Measurements from ENCODE around the gene ARSG. TPM values are rescaled to one million over a fixed set of nuclear protein-coding genes. Genes with fewer than 3 reads are reported as not detected.

The ARSG gene
- total RNA-seq, 1 donor from 2014 or later: 7.4 TPM

GRCh38 chr17:68427575-68427974 lies 136.3 kb downstream of the ARSG start:
- no peak overlapping the region for H3K4me3 Mint-ChIP-seq (ENCODE audit: unreplicated experiment)
- no peak overlapping the region for H3K27ac Mint-ChIP-seq (ENCODE audit: unreplicated experiment)
- no peaks in the 10 kb centered on the region for H3K27me3 Mint-ChIP-seq (ENCODE audit: low read depth)
- peaks cover 56% of the 10 kb centered on the region for H3K36me3 Mint-ChIP-seq (ENCODE audit: low read depth)
- H3K4me1 Mint-ChIP-seq (ENCODE audit: low read depth): no peaks in the 10 kb centered on the region
- TF ChIP-seq, protein P1, sequence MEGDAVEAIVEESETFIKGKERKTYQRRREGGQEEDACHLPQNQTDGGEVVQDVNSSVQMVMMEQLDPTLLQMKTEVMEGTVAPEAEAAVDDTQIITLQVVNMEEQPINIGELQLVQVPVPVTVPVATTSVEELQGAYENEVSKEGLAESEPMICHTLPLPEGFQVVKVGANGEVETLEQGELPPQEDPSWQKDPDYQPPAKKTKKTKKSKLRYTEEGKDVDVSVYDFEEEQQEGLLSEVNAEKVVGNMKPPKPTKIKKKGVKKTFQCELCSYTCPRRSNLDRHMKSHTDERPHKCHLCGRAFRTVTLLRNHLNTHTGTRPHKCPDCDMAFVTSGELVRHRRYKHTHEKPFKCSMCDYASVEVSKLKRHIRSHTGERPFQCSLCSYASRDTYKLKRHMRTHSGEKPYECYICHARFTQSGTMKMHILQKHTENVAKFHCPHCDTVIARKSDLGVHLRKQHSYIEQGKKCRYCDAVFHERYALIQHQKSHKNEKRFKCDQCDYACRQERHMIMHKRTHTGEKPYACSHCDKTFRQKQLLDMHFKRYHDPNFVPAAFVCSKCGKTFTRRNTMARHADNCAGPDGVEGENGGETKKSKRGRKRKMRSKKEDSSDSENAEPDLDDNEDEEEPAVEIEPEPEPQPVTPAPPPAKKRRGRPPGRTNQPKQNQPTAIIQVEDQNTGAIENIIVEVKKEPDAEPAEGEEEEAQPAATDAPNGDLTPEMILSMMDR (IDR thresholded peaks at IDR 0.05): no peak
- no peaks in the 10 kb centered on the region for H3K9me3 Mint-ChIP-seq (ENCODE audit: low read depth)
- DNase-seq (ENCODE audit: low spot score): no peak

- Mint-ChIP-seq H3K27me3 (ENCODE audit: low read depth) (no peaks in the 10 kb centered on the region), H3K27ac (ENCODE audit: unreplicated experiment) (no peak overlapping the region), H3K36me3 (ENCODE audit: low read depth) (peaks cover 60% of the 10 kb centered on the region), H3K4me1 (ENCODE audit: low read depth) (no peaks in the 10 kb centered on the region), H3K9me3 (ENCODE audit: low read depth) (no peaks in the 10 kb centered on the region), H3K4me3 (ENCODE audit: unreplicated experiment) (no peak overlapping the region)
- TF ChIP-seq, protein P1 (IDR thresholded peaks at IDR 0.05): no peak
- no peak for DNase-seq (ENCODE audit: low spot score)
Observed at GRCh38 chr17:68428498-68429172, 137.3 kb downstream of the ARSG start.

GRCh38 chr17:68429881-68430280 lies 138.6 kb downstream of the ARSG start:
- Mint-ChIP-seq H3K36me3 (ENCODE audit: low read depth) (peaks cover 59% of the 10 kb centered on the region), H3K4me3 (ENCODE audit: unreplicated experiment) (no peak overlapping the region), H3K27me3 (ENCODE audit: low read depth) (no peaks in the 10 kb centered on the region), H3K9me3 (ENCODE audit: low read depth) (no peaks in the 10 kb centered on the region), H3K27ac (ENCODE audit: unreplicated experiment) (no peak overlapping the region), H3K4me1 (ENCODE audit: low read depth) (no peaks in the 10 kb centered on the region)
- no peak for DNase-seq (ENCODE audit: low spot score)
- TF ChIP-seq, protein P1 (IDR thresholded peaks at IDR 0.05): no peak

DNA sequence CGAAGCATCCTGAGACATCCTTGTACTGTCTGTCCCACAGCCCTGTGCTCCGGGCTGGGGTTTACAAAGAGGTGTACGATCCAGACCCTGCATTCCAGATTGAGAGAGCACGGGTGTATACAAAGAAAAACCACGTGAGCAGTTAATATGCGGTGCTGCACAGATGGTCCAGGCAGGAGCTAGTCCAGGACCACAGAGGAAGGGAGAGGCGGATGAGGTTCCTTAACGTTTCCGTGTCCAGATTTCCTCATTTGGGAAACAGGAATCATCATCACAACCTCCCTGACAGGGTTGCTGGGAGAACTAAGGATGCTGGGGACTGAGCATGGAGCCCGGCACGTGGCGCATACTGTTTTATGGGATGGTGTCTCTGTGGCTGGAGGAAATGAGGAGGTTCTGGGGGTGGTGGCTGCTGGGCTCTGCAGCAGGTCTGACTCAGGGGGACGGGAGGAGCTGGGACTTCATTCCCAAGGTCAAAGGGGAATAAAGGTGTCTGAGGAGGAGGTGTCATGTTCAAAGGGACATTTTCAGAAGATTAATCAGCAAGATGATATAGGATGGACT lies 139.8 kb downstream of the ARSG start:
- H3K27me3 Mint-ChIP-seq (ENCODE audit: low read depth): no peaks in the 10 kb centered on the region
- TF ChIP-seq, protein P1 (IDR thresholded peaks at IDR 0.05): no peak
- H3K4me1 Mint-ChIP-seq (ENCODE audit: low read depth): peaks cover 2% of the 10 kb centered on the region
- H3K9me3 Mint-ChIP-seq (ENCODE audit: low read depth): no peaks in the 10 kb centered on the region
- H3K4me3 Mint-ChIP-seq (ENCODE audit: unreplicated experiment): no peak overlapping the region
- DNase-seq (ENCODE audit: low spot score): no peak
- peaks cover 58% of the 10 kb centered on the region for H3K36me3 Mint-ChIP-seq (ENCODE audit: low read depth)
- H3K27ac Mint-ChIP-seq (ENCODE audit: unreplicated experiment): no peak overlapping the region

DNA sequence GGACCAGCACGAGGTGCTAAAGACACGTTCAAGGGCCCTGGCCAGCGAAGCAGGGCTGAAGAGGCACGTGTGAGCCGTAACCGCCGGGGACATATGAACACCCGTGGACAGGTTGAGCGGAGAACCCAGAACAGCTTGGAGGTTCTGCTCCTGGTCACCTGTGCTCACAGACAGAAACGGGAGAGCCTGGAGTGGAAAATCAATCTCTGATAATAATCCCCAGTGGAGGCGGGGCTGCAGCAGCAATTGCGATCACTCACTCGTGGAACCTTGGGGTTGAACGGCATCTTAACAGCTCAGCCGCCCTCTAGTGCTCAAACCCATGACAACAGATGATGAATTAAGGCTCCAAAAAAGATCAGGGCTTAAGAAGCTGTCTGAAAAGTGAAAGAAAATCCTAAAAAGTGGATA lies 140.4 kb downstream of the ARSG start:
- no peak for DNase-seq (ENCODE audit: low spot score)
- no peak overlapping the region for H3K27ac Mint-ChIP-seq (ENCODE audit: unreplicated experiment)
- H3K9me3 Mint-ChIP-seq (ENCODE audit: low read depth): no peaks in the 10 kb centered on the region

More for the DNA sequence above, 140.4 kb downstream of the ARSG start:
- TF ChIP-seq, protein P1 (IDR thresholded peaks at IDR 0.05): peak; percentile 61
- no peaks in the 10 kb centered on the region for H3K27me3 Mint-ChIP-seq (ENCODE audit: low read depth)
- H3K36me3 Mint-ChIP-seq (ENCODE audit: low read depth): peaks cover 62% of the 10 kb centered on the region
- H3K4me3 Mint-ChIP-seq (ENCODE audit: unreplicated experiment): no peak overlapping the region
- H3K4me1 Mint-ChIP-seq (ENCODE audit: low read depth): peaks cover 7% of the 10 kb centered on the region

Data from chondrocyte (in vitro differentiated cells).